Colonic mucosa (tissue), 4 donors: ENCODE measurements around the gene TRAPPC12. TPM values are rescaled to one million over a fixed set of nuclear protein-coding genes. Genes with fewer than 3 reads are reported as not detected.
"Not testable (repeated sequence)": the region's sequence is repeated elsewhere in the genome, so short reads cannot be mapped to it uniquely, and the experiment has no call there.

Experiments
- DNase-seq: peaks from one replicate; pipeline ENCODE4 v3.0.0-alpha.2; 2020
- H3K27ac ChIP-seq: fragments of 200-600 bp; one replicate; pipeline ENCODE4 v1.8.0; 2021
- H3K27me3 ChIP-seq: fragments of 200-600 bp; one replicate; pipeline ENCODE4 v1.8.0; 2021
- H3K36me3 ChIP-seq: fragments of 200-600 bp; one replicate; pipeline ENCODE4 v1.8.0; 2021
- H3K4me1 ChIP-seq: fragments of 200-600 bp; one replicate; pipeline ENCODE4 v1.8.0; 2021; ENCODE audit warnings: mild to moderate bottlenecking
- H3K4me3 ChIP-seq: fragments of 200-600 bp; one replicate; pipeline ENCODE4 v1.8.0; 2021
- H3K9ac ChIP-seq, 2 donors: one replicate each; pipeline ENCODE4 v1.7.0; 2013; ENCODE audit warnings: control low read depth in 2 of 2, low read depth in 2 of 2, low read length in 2 of 2
- H3K9me3 ChIP-seq: fragments of 200-600 bp; one replicate; pipeline ENCODE4 v1.8.0; 2021
- intact Hi-C: fragments of 100-400 bp; cut with DNase I; formaldehyde crosslinking; loops from one replicate; pipeline ENCODE4 v1.14.1; 2022
- total RNA-seq, 2 donors: library from RNA; stranded (reverse); fragmentation: NEBNext Ultra II Directional in 1 of 2; extraction: Animal tissue kit (Norgen Biotek cat#: 25700) in 1 of 2; gene quantifications; one replicate each; pipeline ENCODE4 v1.2.1, GENCODE V29; 2021
- TF ChIP-seq, protein P1 (sequence below): fragments of 200-600 bp; IDR thresholded peaks from one replicate; pipeline ENCODE4 v1.8.0; 2022; ENCODE audit warnings: antibody characterized with exemption, mild to moderate bottlenecking
- donor health status: healthy.
- donor health status: DM: no; HTN: no; CAD: no.
- donor health status: DM: no; HTN: no; CAD: no.

The TRAPPC12 gene
- total RNA-seq, 2 donors from 2014 or later = 59.1 to 91.5 TPM

DNA sequence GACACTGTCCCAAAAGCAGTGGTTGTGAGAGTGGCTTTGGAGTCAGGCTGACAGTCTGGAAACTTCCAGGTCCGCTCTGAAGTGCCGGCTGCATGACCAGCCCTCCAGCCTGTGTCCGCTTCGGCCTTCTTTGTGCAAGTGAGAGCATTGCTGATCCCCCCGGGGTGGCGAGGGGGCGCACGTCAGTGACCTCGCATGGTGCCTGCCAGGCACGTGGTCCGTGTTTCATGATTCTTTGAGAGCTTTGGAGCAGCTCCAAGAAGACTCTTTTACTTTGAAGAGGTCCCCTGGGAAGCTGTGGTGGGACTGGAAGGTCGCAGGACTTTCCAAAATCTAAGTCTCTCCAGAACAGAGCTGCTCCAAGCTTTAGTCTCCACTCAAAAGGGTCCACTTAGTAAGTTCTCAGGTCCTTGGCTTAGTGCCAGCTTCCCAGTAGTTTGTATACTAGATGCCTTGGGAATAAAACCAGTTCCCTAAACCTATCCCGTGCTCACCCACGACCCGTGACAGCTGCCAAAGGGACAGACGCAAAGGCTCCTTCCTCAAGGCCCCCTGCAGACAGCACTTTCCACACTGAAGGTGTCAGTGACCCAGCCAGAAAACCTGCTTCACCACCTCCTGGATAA lies 71.0 kb downstream of the TRAPPC12 start:
- no peaks in the 10 kb centered on the region for H3K27me3 ChIP-seq
- intact Hi-C loops = no loop called here
- no peak for DNase-seq
- TF ChIP-seq, protein P1, sequence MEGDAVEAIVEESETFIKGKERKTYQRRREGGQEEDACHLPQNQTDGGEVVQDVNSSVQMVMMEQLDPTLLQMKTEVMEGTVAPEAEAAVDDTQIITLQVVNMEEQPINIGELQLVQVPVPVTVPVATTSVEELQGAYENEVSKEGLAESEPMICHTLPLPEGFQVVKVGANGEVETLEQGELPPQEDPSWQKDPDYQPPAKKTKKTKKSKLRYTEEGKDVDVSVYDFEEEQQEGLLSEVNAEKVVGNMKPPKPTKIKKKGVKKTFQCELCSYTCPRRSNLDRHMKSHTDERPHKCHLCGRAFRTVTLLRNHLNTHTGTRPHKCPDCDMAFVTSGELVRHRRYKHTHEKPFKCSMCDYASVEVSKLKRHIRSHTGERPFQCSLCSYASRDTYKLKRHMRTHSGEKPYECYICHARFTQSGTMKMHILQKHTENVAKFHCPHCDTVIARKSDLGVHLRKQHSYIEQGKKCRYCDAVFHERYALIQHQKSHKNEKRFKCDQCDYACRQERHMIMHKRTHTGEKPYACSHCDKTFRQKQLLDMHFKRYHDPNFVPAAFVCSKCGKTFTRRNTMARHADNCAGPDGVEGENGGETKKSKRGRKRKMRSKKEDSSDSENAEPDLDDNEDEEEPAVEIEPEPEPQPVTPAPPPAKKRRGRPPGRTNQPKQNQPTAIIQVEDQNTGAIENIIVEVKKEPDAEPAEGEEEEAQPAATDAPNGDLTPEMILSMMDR = no peak
- H3K4me1 ChIP-seq = no peaks in the 10 kb centered on the region
- H3K36me3 ChIP-seq = peaks cover 9% of the 10 kb centered on the region
- no peak overlapping the region for H3K9ac ChIP-seq
- H3K27ac ChIP-seq = no peak overlapping the region
- H3K9me3 ChIP-seq = no peaks in the 10 kb centered on the region
- no peak overlapping the region for H3K4me3 ChIP-seq

DNA sequence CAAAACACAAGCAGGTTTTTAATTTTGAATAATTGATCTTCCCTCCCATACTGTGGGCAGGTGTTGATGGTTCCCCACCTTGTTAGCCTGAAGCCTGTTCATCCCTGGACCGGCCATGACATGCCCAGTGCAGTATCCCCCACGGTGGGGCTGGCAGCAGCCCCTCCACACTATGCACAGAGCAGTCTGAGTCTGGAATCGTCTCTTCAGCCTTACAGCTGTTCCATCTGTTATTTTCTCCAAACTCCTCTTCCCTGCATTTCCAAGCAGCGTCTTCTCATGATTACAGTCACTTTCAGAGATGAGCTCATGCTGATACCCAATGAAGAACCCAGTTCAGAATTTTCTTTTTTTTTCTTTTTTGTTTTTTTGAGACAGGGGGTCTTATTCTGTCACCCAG lies 71.7 kb downstream of the TRAPPC12 start:
- Histone ChIP-seq H3K9me3 (no peaks in the 10 kb centered on the region), H3K9ac (no peak overlapping the region), H3K27me3 (no peaks in the 10 kb centered on the region), H3K27ac (no peak overlapping the region), H3K4me3 (no peak overlapping the region), H3K36me3 (peaks cover 5% of the 10 kb centered on the region), H3K4me1 (no peaks in the 10 kb centered on the region)
- intact Hi-C loops = no loop called here
- TF ChIP-seq, protein P1 = no peak
- DNase-seq = no peak

GRCh38 chr2:3451926-3452671 lies 72.6 kb downstream of the TRAPPC12 start:
- Histone ChIP-seq H3K27me3 (no peaks in the 10 kb centered on the region), H3K4me1 (no peaks in the 10 kb centered on the region), H3K4me3 (no peak overlapping the region), H3K9me3 (no peaks in the 10 kb centered on the region), H3K27ac (no peak overlapping the region), H3K36me3 (no peaks in the 10 kb centered on the region), H3K9ac (no peak overlapping the region)
- no peak for DNase-seq
- intact Hi-C loops = no loop called here
- TF ChIP-seq, protein P1 = no peak

- no peaks in the 10 kb centered on the region for H3K27me3 ChIP-seq
- intact Hi-C loops = no loop called here
- no peak overlapping the region for H3K9ac ChIP-seq
- H3K4me3 ChIP-seq = no peak overlapping the region
- TF ChIP-seq, protein P1 = no peak
- no peak for DNase-seq
- no peaks in the 10 kb centered on the region for H3K9me3 ChIP-seq
- no peaks in the 10 kb centered on the region for H3K36me3 ChIP-seq
- H3K27ac ChIP-seq = no peak overlapping the region
- no peaks in the 10 kb centered on the region for H3K4me1 ChIP-seq
Measured at GRCh38 chr2:3453190-3453999, 73.9 kb downstream of the TRAPPC12 start.

- H3K9me3 ChIP-seq, H3K4me3 ChIP-seq, H3K4me1 ChIP-seq, H3K27ac ChIP-seq, H3K27me3 ChIP-seq, H3K36me3 ChIP-seq, DNase-seq, intact Hi-C loops, H3K9ac ChIP-seq: not testable (repeated sequence)
Measured at GRCh38 chr2:3454005-3454404, 74.5 kb downstream of the TRAPPC12 start.
